Measurements from ENCODE around the gene NEDD9.

NEDD9 gene

DNA sequence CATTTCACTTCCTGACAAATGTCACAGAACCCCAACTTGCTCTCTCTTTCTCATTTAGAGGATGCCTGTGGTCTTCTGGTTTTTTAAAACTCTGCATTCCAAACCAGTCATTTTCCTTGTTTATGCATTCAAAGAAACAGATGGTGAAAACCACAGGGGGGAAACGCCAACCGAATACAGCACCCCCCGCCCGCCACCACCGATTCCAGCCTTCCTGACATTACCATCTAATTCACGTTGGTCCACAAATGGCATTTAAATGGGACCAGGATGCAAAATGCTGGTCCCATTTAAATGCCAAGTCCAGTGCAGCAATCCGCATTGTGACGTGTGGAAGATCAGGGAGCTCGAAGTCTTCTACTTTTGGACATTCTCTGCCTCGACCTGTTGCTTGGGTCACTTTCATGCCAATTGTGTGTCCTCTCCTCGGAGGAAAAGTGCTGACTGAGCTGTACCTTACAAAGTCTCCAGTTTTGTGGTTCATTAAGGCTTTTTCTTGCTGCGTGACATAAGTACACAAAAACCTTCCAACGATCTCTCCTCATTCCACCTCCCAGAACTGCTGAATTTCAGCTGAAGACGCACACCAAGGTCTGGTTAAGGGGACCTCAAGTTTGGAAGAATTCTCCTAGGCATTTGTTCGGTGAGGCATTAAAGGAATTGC, 35.8 kb downstream of the NEDD9 start:
- Histone ChIP-seq H3K27ac (ENCODE audit: low read depth, low read length, poor library complexity, severe bottlenecking) (no peak overlapping the region), H3K9ac (ENCODE audit: low read length) (no peak overlapping the region), H3K79me2 (ENCODE audit: insufficient read depth, low read length) (no peaks in the 10 kb centered on the region), H3K4me3 (ENCODE audit: low read depth, low read length, poor library complexity, severe bottlenecking) (no peak overlapping the region), H3K27me3 (ENCODE audit: insufficient read depth, low read length) (no peaks in the 10 kb centered on the region), H3K36me3 (ENCODE audit: insufficient read depth, low read length) (peaks cover under 1% of the 10 kb centered on the region), H3K9me2 (ENCODE audit: low read depth, low read length) (no peaks in the 10 kb centered on the region), H3F3A (ENCODE audit: insufficient read depth, low read length) (no peaks in the 10 kb centered on the region), H3K4me1 (ENCODE audit: insufficient read depth, low read length, severe bottlenecking) (no peaks in the 10 kb centered on the region), H3K9me3 (ENCODE audit: low read length) (no peaks in the 10 kb centered on the region), H3K4me2 (ENCODE audit: low read length) (no peak overlapping the region), H2AFZ (ENCODE audit: low read length) (no peak overlapping the region), H4K20me1 (ENCODE audit: insufficient read depth, low read length) (no peaks in the 10 kb centered on the region)
- TF ChIP-seq EZH2 (IDR thresholded peaks at IDR 0.05; ENCODE audit: borderline replicate concordance, low read length), result no peak
- TF ChIP-seq CTCF (IDR thresholded peaks at IDR 0.05; ENCODE audit: low read length), result no peak

GRCh38 chr6:11194356-11195218, 37.9 kb downstream of the NEDD9 start:
- Histone ChIP-seq H3K27ac (ENCODE audit: low read depth, low read length, poor library complexity, severe bottlenecking) (no peak overlapping the region), H3K4me1 (ENCODE audit: insufficient read depth, low read length, severe bottlenecking) (no peaks in the 10 kb centered on the region), H3K27me3 (ENCODE audit: insufficient read depth, low read length) (no peaks in the 10 kb centered on the region), H3K4me3 (ENCODE audit: low read depth, low read length, poor library complexity, severe bottlenecking) (no peak overlapping the region), H3K9me2 (ENCODE audit: low read depth, low read length) (no peaks in the 10 kb centered on the region), H3K9ac (ENCODE audit: low read length) (no peak overlapping the region), H3K79me2 (ENCODE audit: insufficient read depth, low read length) (no peaks in the 10 kb centered on the region), H4K20me1 (ENCODE audit: insufficient read depth, low read length) (no peaks in the 10 kb centered on the region), H3K4me2 (ENCODE audit: low read length) (no peak overlapping the region), H2AFZ (ENCODE audit: low read length) (no peak overlapping the region), H3K9me3 (ENCODE audit: low read length) (no peaks in the 10 kb centered on the region), H3K36me3 (ENCODE audit: insufficient read depth, low read length) (peaks cover 21% of the 10 kb centered on the region), H3F3A (ENCODE audit: insufficient read depth, low read length) (no peaks in the 10 kb centered on the region)
- TF ChIP-seq CTCF (IDR thresholded peaks at IDR 0.05; ENCODE audit: low read length) (no peak), EZH2 (IDR thresholded peaks at IDR 0.05; ENCODE audit: borderline replicate concordance, low read length) (no peak)

GRCh38 chr6:11193434-11193833, 39.0 kb downstream of the NEDD9 start:
- no peak overlapping the region for H3K4me2 ChIP-seq (ENCODE audit: low read length)
- H3K27me3 ChIP-seq (ENCODE audit: insufficient read depth, low read length), result no peaks in the 10 kb centered on the region
- H3K4me3 ChIP-seq (ENCODE audit: low read depth, low read length, poor library complexity, severe bottlenecking), result no peak overlapping the region
- TF ChIP-seq CTCF (IDR thresholded peaks at IDR 0.05; ENCODE audit: low read length) (no peak), EZH2 (IDR thresholded peaks at IDR 0.05; ENCODE audit: borderline replicate concordance, low read length) (no peak)
- H3K9me2 ChIP-seq (ENCODE audit: low read depth, low read length), result no peaks in the 10 kb centered on the region
- H3F3A ChIP-seq (ENCODE audit: insufficient read depth, low read length), result no peaks in the 10 kb centered on the region
- H4K20me1 ChIP-seq (ENCODE audit: insufficient read depth, low read length), result no peaks in the 10 kb centered on the region
- no peaks in the 10 kb centered on the region for H3K4me1 ChIP-seq (ENCODE audit: insufficient read depth, low read length, severe bottlenecking)
- no peak overlapping the region for H3K9ac ChIP-seq (ENCODE audit: low read length)
- peaks cover 28% of the 10 kb centered on the region for H3K36me3 ChIP-seq (ENCODE audit: insufficient read depth, low read length)
- no peaks in the 10 kb centered on the region for H3K79me2 ChIP-seq (ENCODE audit: insufficient read depth, low read length)
- no peak overlapping the region for H3K27ac ChIP-seq (ENCODE audit: low read depth, low read length, poor library complexity, severe bottlenecking)
- H2AFZ ChIP-seq (ENCODE audit: low read length), result no peak overlapping the region
- no peaks in the 10 kb centered on the region for H3K9me3 ChIP-seq (ENCODE audit: low read length)

All from OCI-LY1 (cell line).